H1 (cell line): ENCODE data around the gene FCN2. TPM values are rescaled to one million over a fixed set of nuclear protein-coding genes. Genes with fewer than 3 reads are reported as not detected.

Experiments used
- CTCF ChIA-PET: fragments of 300-600 bp; sonication (Branson Sonifier 250); formaldehyde crosslinking; loops from one replicate; lab custom pipeline; 2021; ENCODE audit not compliant: partially characterized antibody; lab: Charles Lee
- POLR2A ChIA-PET: fragments of 300-600 bp; sonication (Branson Sonifier 250); formaldehyde crosslinking; loops from one replicate; lab custom pipeline; 2021; ENCODE audit warnings: inconsistent platforms; ENCODE audit not compliant: partially characterized antibody; lab: Charles Lee
- DNase-seq, 2 experiments: peaks; one replicate each; pipeline versions ENCODE4 v3.0.0 to v3.0.0-alpha.2; 2010 to 2022; ENCODE audit warnings: low spot score in 2 of 2, low read depth in 1 of 2, mixed read lengths in 1 of 2
- FAIRE-seq: peaks from 2 replicates; lab custom pipeline; 2011; peaks lifted over from hg19 to GRCh38; lab: Jason Lieb, UNC
- H2AFZ ChIP-seq: 2 replicates; pipeline ENCODE4 v1.8.1; 2012; ENCODE audit warnings: low read length, inconsistent platforms
- H2AK5ac ChIP-seq: 2 replicates; pipeline ENCODE4 v1.6.1; 2013; ENCODE audit warnings: low read depth, low read length
- H2BK120ac ChIP-seq: replicated peaks from 2 replicates; pipeline ENCODE3; 2013; ENCODE audit warnings: low read depth, low read length, inconsistent platforms
- H2BK12ac ChIP-seq: 2 replicates; pipeline ENCODE4 v1.6.1; 2013; ENCODE audit warnings: low read depth, low read length
- H2BK15ac ChIP-seq: 2 replicates; pipeline ENCODE4 v1.6.1; 2013; ENCODE audit warnings: low read length
- H2BK20ac ChIP-seq: 2 replicates; pipeline ENCODE4 v1.6.1; 2013; ENCODE audit warnings: low read length
- H2BK5ac ChIP-seq: 2 replicates; pipeline ENCODE4 v1.6.1; 2013; ENCODE audit warnings: low read depth, low read length
- H3K14ac ChIP-seq: 2 replicates; pipeline ENCODE4 v1.6.1; 2013; ENCODE audit warnings: inconsistent platforms; ENCODE audit not compliant: insufficient read length
- H3K18ac ChIP-seq: 2 replicates; pipeline ENCODE4 v1.6.1; 2013; ENCODE audit warnings: low read length; ENCODE audit errors: extremely low read depth
- H3K23ac ChIP-seq: 2 replicates; pipeline ENCODE4 v1.6.1; 2013; ENCODE audit warnings: inconsistent platforms; ENCODE audit not compliant: insufficient read length
- H3K23me2 ChIP-seq: 2 replicates; pipeline ENCODE4 v1.6.1; 2013; ENCODE audit warnings: low read depth, low read length
- H3K27ac ChIP-seq: 2 replicates; pipeline ENCODE4 v1.6.1; 2011; ENCODE audit warnings: low read depth, low read length, inconsistent platforms
- H3K27me3 ChIP-seq, 4 experiments: replicated peaks in 1 of 4; 1 replicate in 1 of 4; 2 replicates in 3 of 4; pipeline versions ENCODE4 v1.6.1 to v1.8.1; 2011 to 2013; ENCODE audit warnings: low read length in 3 of 4, mild to moderate bottlenecking in 3 of 4, inconsistent platforms in 2 of 4, mixed read lengths in 2 of 4, moderate library complexity in 1 of 4; ENCODE audit not compliant: control insufficient read depth in 3 of 4, insufficient read depth in 3 of 4; ENCODE audit errors: extremely low read depth in 1 of 4
- H3K36me3 ChIP-seq, 4 experiments: 2 replicates each; pipeline versions ENCODE4 v1.6.1 to v1.8.1; 2011 to 2013; ENCODE audit warnings: mild to moderate bottlenecking in 4 of 4, low read length in 3 of 4, moderate library complexity in 2 of 4, control low read depth in 1 of 4, inconsistent platforms in 1 of 4; ENCODE audit not compliant: insufficient read depth in 4 of 4, control insufficient read depth in 2 of 4
- H3K4ac ChIP-seq: replicated peaks from 2 replicates; pipeline ENCODE3; 2013; ENCODE audit warnings: low read length, low read depth, mixed read lengths, inconsistent platforms; ENCODE audit not compliant: insufficient read length
- H3K4me1 ChIP-seq, 4 experiments: replicated peaks in 1 of 4; 1 replicate in 1 of 4; 2 replicates in 3 of 4; pipeline versions ENCODE4 v1.6.1 to v1.8.1; 2011 to 2013; ENCODE audit warnings: low read length in 3 of 4, inconsistent platforms in 2 of 4, mixed read lengths in 1 of 4; ENCODE audit not compliant: insufficient read depth in 4 of 4, control insufficient read depth in 3 of 4
- H3K4me2 ChIP-seq, 2 experiments: 2 replicates each; pipeline versions ENCODE4 v1.6.1 to v1.8.1; 2011 to 2013; ENCODE audit warnings: low read depth in 2 of 2, low read length in 2 of 2, control low read depth in 1 of 2, inconsistent platforms in 1 of 2, mild to moderate bottlenecking in 1 of 2; ENCODE audit not compliant: insufficient read depth in 1 of 2
- H3K4me3 ChIP-seq, 4 experiments: fragments of 200-600, 300-600 bp in 1 of 4; sonication (generic), shearing (Covaris generic), sonication (Bioruptor Twin) in 1 of 4; 2 replicates each; pipeline versions ENCODE4 v1.5.1 to v1.8.1; 2011 to 2016; ENCODE audit warnings: low read length in 4 of 4, low read depth in 3 of 4, control low read depth in 2 of 4, inconsistent platforms in 2 of 4, mild to moderate bottlenecking in 2 of 4, mixed read lengths in 1 of 4, moderate library complexity in 1 of 4; ENCODE audit not compliant: insufficient read depth in 2 of 4; ENCODE audit errors: extremely low read depth in 1 of 4
- H3K56ac ChIP-seq: replicated peaks from 2 replicates; pipeline ENCODE3; 2013; ENCODE audit warnings: low read depth, mild to moderate bottlenecking, mixed read lengths, low read length, inconsistent platforms; ENCODE audit not compliant: insufficient read length
- H3K79me1 ChIP-seq: 2 replicates; pipeline ENCODE4 v1.6.1; 2013; ENCODE audit warnings: low read depth, low read length, control low read depth
- H3K79me2 ChIP-seq, 2 experiments: 2 replicates each; pipeline versions ENCODE4 v1.6.1 to v1.8.1; 2012 to 2013; ENCODE audit warnings: low read length in 2 of 2, mild to moderate bottlenecking in 2 of 2, inconsistent platforms in 1 of 2; ENCODE audit not compliant: insufficient read depth in 2 of 2, control insufficient read depth in 1 of 2
- H3K9ac ChIP-seq, 4 experiments: replicated peaks in 1 of 4; 1 replicate in 1 of 4; 2 replicates in 3 of 4; pipeline versions ENCODE4 v1.6.1 to v1.8.1; 2011 to 2013; ENCODE audit warnings: low read depth in 3 of 4, low read length in 3 of 4, control low read depth in 2 of 4, mild to moderate bottlenecking in 2 of 4, moderate library complexity in 2 of 4, inconsistent platforms in 1 of 4; ENCODE audit errors: extremely low read depth in 1 of 4
- H3K9me3 ChIP-seq, 2 experiments: 2 replicates each; pipeline versions ENCODE4 v1.6.1 to v1.8.1; 2012 to 2013; ENCODE audit warnings: mild to moderate bottlenecking in 2 of 2, moderate library complexity in 2 of 2, control low read depth in 1 of 2, inconsistent platforms in 1 of 2, low read depth in 1 of 2, low read length in 1 of 2, mixed read lengths in 1 of 2; ENCODE audit not compliant: insufficient read depth in 2 of 2
- H4K20me1 ChIP-seq, 2 experiments: replicated peaks in 1 of 2; 2 replicates each; pipeline versions ENCODE3 to v1.8.1; 2011 to 2013; ENCODE audit warnings: inconsistent platforms in 2 of 2, low read length in 2 of 2, mild to moderate bottlenecking in 1 of 2; ENCODE audit not compliant: insufficient read depth in 2 of 2, control insufficient read depth in 1 of 2
- H4K5ac ChIP-seq: 2 replicates; pipeline ENCODE4 v1.6.1; 2013; ENCODE audit warnings: low read length, low read depth, mixed read lengths, inconsistent platforms; ENCODE audit not compliant: insufficient read length
- H4K8ac ChIP-seq: 2 replicates; pipeline ENCODE4 v1.8.0; 2013; ENCODE audit warnings: mild to moderate bottlenecking, moderate library complexity, low read length, inconsistent platforms; ENCODE audit not compliant: insufficient read depth; ENCODE audit errors: extremely low read depth
- H4K91ac ChIP-seq: replicated peaks from 2 replicates; pipeline ENCODE3; 2013; ENCODE audit warnings: low read length, mixed read lengths, inconsistent platforms; ENCODE audit not compliant: insufficient read length
- ASH2L ChIP-seq: fragments of 200-600, 300-600 bp; sonication (generic); IDR thresholded peaks from one replicate; pipeline ENCODE4 v1.7.1; 2017; ENCODE audit warnings: low read length
- CEBPB ChIP-seq: IDR thresholded peaks from 2 replicates; pipeline ENCODE4 v1.6.1; 2012; ENCODE audit warnings: low read depth, low read length
- CTBP2 ChIP-seq: IDR thresholded peaks from 2 replicates; pipeline ENCODE4 v1.7.0; 2011; ENCODE audit warnings: borderline replicate concordance, mild to moderate bottlenecking, moderate library complexity, mixed read lengths, low read length; ENCODE audit not compliant: insufficient read depth, insufficient read length
- EP300 ChIP-seq, 2 experiments: IDR thresholded peaks; 1 replicate in 1 of 2; 2 replicates in 1 of 2; pipeline ENCODE4 v1.6.1; 2011 to 2012; ENCODE audit warnings: low read depth in 2 of 2, low read length in 2 of 2, mild to moderate bottlenecking in 2 of 2, borderline replicate concordance in 1 of 2, inconsistent platforms in 1 of 2, moderate library complexity in 1 of 2
- HDAC6 ChIP-seq: IDR thresholded peaks from one replicate; pipeline ENCODE4 v1.7.1; 2012; ENCODE audit warnings: low read depth, mild to moderate bottlenecking, inconsistent platforms, low read length, moderate library complexity
- JUND ChIP-seq: IDR thresholded peaks from 2 replicates; pipeline ENCODE4 v1.6.1; 2011; ENCODE audit warnings: mild to moderate bottlenecking, improper control_type of control experiment, low read length
- POU5F1 ChIP-seq: IDR thresholded peaks from 2 replicates; pipeline ENCODE4 v1.6.1; 2011; ENCODE audit warnings: low read depth, mild to moderate bottlenecking, low read length, moderate library complexity
- RXRA ChIP-seq: IDR thresholded peaks from 2 replicates; pipeline ENCODE4 v1.6.1; 2011; ENCODE audit warnings: low read depth, mild to moderate bottlenecking, low read length, moderate library complexity; ENCODE audit not compliant: insufficient read depth
- SIX5 ChIP-seq: IDR thresholded peaks from 2 replicates; pipeline ENCODE4 v1.6.1; 2011; ENCODE audit warnings: mild to moderate bottlenecking, low read depth, low read length
- SP1 ChIP-seq: IDR thresholded peaks from 2 replicates; pipeline ENCODE4 v1.6.1; 2011; ENCODE audit warnings: low read depth, low read length
- TBP ChIP-seq: IDR thresholded peaks from 2 replicates; pipeline ENCODE4 v1.6.1; 2011; ENCODE audit warnings: low read depth, low read length, improper control_type of control experiment
- YY1 ChIP-seq: IDR thresholded peaks from 2 replicates; pipeline ENCODE4 v1.6.1; 2011; ENCODE audit warnings: low read depth, mild to moderate bottlenecking, low read length
- WGBS, 2 experiments: shearing (Covaris generic) in 1 of 2; methylation state at CpG; one replicate each; pipeline versions ENCODE4 v1.1.6 to v1.1.7; 2013 to 2015; ENCODE audit warnings: low lambda C conversion rate in 2 of 2, mixed read lengths in 2 of 2, inconsistent platforms in 1 of 2, low coverage in 1 of 2, missing lambda C conversion rate in 1 of 2; ENCODE audit not compliant: insufficient replicate concordance in 2 of 2, insufficient coverage in 1 of 2, insufficient read length in 1 of 2; ENCODE audit errors: extremely low coverage in 1 of 2, missing lambda C conversion rate in 1 of 2; 5-methylcytosine and 5-hydroxymethylcytosine counted together
- polyA plus RNA-seq, 7 experiments: library from polyadenylated mRNA; depleted of rRNA in 3 of 7; stranded (reverse) in 5 of 7; unstranded in 2 of 7; fragments of >200 nt in 5 of 7; fragments of 200-250 nt in 2 of 7; gene quantifications; 1 replicate in 5 of 7; 2 replicates in 1 of 7; 4 replicates in 1 of 7; pipeline versions ENCODE4 v1.2.1 to v1.2.3, GENCODE V29; 2011 to 2013; ENCODE audit warnings: missing spikeins in 2 of 7, mixed read lengths in 2 of 7
- total RNA-seq: library from RNA; stranded (reverse); fragmentation: NEBNext Ultra II Directional; extraction: Animal tissue kit (Norgen Biotek cat#: 25700); gene quantifications from 2 replicates; pipeline ENCODE4 v1.2.1, GENCODE V29; 2021

The FCN2 gene
- total and polyA plus RNA-seq, 2 of the 8 experiments (the other 6 are each of a cell fraction or from before 2014, with no cell fraction given) = not detected

- Histone ChIP-seq H4K20me1 (no peaks in the 10 kb centered on the region), H2BK5ac (no peak overlapping the region), H3K27me3 (no peaks in the 10 kb centered on the region), H3K9ac (no peak overlapping the region), H3K4me1 (no peaks in the 10 kb centered on the region; a peak in 1 of 7 replicates), H2BK20ac (no peak overlapping the region), H3K56ac (no peak overlapping the region), H4K8ac (no peak overlapping the region; the same call in 1 of the 2 replicates), H3K9me3 (no peaks in the 10 kb centered on the region; a peak in 1 of 4 replicates), H3K23ac (no peak overlapping the region), H3K4me2 (no peak overlapping the region), H2BK15ac (no peak overlapping the region), H3K14ac (no peak overlapping the region), H3K18ac (no peak overlapping the region; the same call in 1 of the 2 replicates), H3K4me3 (no peak overlapping the region), H4K91ac (peak overlapping the region; percentile 32), H3K23me2 (no peaks in the 10 kb centered on the region), H4K5ac (no peak overlapping the region), H3K79me2 (no peaks in the 10 kb centered on the region), H3K27ac (no peak overlapping the region), H3K79me1 (no peaks in the 10 kb centered on the region), H2AK5ac (no peak overlapping the region), H2BK120ac (no peak overlapping the region), H2BK12ac (no peak overlapping the region), H3K36me3 (no peaks in the 10 kb centered on the region), H2AFZ (no peak overlapping the region), H3K4ac (peak overlapping the region; percentile 51)
- POLR2A ChIA-PET = no interaction called here
- no peak for FAIRE-seq
- CTCF ChIA-PET = interaction anchor here (1.1 to 1.5 kb wide), 2 partner anchors 16 to 75 kb away, joined by 3 to 5 read pairs; no protein-coding TSS in a partner anchor
- WGBS, 2 experiments = 93% methylated on average over 17 of the region's 26 CpGs; no CpG with 5 or more reads in 1 of the 2 experiments
- no peak for DNase-seq
- no peak for TF ChIP-seq ASH2L
- TF ChIP-seq YY1 = no peak
- TF ChIP-seq RXRA = no peak
- no peak for TF ChIP-seq HDAC6
- no peak for TF ChIP-seq CTBP2
- no peak for TF ChIP-seq SP1
- no peak for TF ChIP-seq TBP
- TF ChIP-seq POU5F1 = no peak
- no peak for TF ChIP-seq EP300 (IDR thresholded peaks at IDR 0.05; ENCODE audit: borderline replicate concordance in 1 of 2, low read depth in 2 of 2, low read length in 2 of 2)
- no peak for TF ChIP-seq CEBPB
- no peak for TF ChIP-seq SIX5
- no peak for TF ChIP-seq JUND
These were observed 34.7 kb downstream of the FCN2 start for GRCh38 chr9:134915046-134915985.
